NCI-H146 treated with DMSO at 0.1 percent for 48 hours (cell line): ENCODE data around the gene CCNI.
"Not testable (repeated sequence)": the region's sequence is repeated elsewhere in the genome, so short reads cannot be mapped to it uniquely, and the experiment has no call there.

Experiments
- DNase-seq: peaks from one replicate; lab custom pipeline; 2025; ENCODE audit not compliant: unreplicated experiment; lab: John Stamatoyannopoulos, UW

Gene CCNI, protein sequence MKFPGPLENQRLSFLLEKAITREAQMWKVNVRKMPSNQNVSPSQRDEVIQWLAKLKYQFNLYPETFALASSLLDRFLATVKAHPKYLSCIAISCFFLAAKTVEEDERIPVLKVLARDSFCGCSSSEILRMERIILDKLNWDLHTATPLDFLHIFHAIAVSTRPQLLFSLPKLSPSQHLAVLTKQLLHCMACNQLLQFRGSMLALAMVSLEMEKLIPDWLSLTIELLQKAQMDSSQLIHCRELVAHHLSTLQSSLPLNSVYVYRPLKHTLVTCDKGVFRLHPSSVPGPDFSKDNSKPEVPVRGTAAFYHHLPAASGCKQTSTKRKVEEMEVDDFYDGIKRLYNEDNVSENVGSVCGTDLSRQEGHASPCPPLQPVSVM

DNA sequence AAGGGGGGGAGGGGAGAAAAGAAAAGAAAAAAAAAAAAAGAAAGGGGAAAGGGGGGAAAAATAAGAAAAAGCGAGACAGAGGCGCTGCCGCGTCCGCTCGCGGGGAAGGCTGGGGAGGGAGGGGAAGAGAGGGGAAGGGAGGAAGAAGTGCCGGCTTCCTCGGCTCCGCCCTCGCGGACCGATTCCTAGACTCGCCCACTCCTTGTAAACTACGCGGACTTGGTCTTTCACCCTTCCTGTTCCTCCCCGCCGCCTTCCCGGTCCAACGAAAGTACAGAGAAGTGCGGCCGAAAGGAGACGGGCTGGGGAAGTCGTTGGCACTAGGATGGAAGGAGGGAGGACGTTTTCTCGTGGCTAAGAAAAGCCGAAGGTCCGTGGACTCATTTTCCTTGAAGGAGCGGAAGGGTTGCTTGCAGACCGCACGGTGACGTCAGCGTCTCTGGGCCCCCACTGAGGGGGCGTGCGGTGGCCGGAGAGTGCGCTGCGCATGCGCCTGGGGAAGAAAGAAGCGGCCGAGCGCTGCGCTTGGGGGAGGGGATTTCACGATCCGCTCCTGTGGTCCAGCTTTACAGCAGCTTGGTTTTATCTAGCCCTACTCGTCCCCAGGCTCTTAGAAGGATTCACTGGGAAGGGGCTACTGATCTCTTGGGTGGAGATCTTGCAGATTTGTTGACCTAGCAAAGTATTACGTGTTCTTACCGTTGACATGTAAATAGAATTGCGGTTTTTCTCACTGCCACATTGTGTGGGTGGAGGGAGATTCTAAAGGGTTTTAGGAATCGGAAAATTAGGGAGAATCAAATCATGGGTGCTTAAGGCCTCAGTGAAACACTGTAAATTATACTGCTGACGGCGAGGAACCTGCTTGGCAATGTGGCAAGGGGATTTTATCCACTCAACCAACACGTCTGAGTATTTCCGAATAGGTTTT is at the start of gene CCNI:
CCNI (minus strand) TSS at position 121 of the 931 bp plus-strand sequence. CDS start 9,627 bp downstream, outside the sequence.
- DNase-seq: peak; percentile 90

GRCh38 chr4:77124576-77124975 is 48.8 kb upstream of the CCNI start:
- no peak for DNase-seq

- no peak for DNase-seq
Observed at GRCh38 chr4:77123411-77123810, 47.6 kb upstream of the CCNI start.

DNA sequence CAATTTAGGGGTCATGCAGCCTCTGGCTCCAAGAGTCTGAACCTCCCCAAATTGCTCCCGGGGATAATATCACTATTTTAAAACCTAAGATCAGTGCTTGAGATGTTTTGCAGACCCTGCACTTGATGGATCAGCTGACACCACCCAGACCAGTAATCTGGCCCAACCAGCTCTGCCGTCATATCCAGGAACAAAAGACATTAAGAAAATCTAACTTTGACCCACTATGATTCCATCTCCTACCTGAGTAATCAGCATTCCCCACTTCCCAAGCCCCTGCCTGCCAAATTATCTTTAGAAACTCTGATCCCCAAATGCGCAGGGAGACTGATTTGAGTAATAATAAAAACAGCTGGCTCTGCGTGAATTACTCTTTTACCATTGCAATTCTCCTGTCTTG is 46.9 kb upstream of the CCNI start:
- DNase-seq: no peak

DNA sequence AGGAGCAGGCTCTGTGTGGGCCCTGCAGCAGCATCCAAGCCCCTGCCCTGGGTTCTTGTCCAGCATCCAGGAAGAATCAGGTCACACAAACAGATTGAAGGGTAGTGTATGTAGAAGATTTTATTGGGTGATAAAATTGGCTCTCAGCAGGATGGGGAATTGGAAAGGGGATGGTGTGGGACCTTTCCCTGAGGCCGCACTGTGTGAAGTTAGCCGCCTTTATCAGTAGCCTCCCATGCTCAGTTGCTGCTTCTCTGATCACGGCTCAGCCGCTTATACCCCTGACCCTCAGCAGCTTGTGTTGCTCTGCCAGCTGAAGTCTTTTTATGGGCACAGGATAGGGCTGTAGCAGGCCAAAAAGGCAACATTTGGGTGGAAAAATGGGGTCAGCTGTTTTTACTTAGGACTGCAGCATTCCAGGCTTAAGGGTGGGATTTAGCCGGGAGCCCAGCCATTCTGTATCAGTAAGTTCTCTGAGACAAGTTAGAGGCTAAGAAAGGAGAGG is 46.0 kb upstream of the CCNI start:
- no peak for DNase-seq

GRCh38 chr4:77120886-77121508 is 45.2 kb upstream of the CCNI start:
- no peak for DNase-seq

DNA sequence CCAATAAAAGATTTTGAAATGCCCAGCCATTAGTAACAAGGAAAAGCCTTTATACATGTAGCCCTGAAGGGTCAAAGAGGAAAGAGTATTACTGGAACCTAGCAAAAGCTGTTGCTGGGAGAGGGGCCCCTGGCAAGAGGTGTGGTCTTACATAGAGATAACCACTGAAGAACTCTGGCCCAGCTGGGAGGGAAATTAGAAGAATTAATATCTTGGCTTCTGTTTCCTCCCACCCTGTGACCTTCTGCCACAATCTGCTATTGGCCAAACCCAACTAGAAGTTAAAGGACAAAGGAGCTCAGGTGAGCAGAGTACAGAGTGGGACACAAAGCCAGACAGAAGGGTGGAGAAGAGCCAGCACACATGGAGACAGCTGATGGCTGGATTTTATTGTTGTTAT is 41.9 kb upstream of the CCNI start:
- DNase-seq: no peak

DNA sequence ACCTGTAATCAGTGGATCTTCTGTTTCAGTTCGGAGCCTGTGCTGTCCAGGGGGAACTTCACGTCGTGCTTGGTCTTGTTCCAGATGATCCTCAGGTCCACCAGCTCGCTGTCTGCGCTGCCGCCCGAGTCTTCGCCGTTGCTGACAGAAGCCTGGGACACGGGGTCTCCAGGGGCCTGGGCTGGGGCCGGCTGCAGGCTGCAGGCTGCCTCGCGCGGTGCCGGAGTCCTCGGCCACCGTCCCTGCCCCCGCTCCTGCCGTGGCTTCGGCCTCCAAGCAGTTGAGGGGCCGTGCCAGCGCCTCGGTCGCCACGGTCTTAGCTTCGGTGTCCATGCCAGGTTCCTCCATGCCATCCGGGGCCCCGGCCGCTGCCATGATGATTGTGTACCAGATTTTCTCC is 37.3 kb upstream of the CCNI start:
- DNase-seq: no peak

DNA sequence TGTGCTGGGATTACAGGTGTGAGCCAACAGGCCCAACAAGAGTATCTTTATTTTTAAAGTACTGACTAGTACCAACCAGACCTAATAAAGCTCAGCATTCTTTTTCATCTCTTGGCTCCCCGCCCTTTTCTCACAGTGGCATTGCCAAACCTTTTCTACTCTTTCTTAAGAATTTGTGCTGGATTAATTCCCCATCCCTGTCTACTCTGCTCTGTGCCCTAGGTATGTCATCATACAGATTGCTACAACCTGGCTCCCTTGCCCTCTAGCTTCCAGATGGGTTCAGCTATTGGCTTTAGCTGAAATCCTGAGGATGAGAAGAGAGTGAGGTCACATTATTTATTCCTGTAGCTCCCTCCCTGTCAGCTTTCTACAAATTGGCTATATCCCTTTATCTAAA is 34.9 kb upstream of the CCNI start:
- no peak for DNase-seq

DNA sequence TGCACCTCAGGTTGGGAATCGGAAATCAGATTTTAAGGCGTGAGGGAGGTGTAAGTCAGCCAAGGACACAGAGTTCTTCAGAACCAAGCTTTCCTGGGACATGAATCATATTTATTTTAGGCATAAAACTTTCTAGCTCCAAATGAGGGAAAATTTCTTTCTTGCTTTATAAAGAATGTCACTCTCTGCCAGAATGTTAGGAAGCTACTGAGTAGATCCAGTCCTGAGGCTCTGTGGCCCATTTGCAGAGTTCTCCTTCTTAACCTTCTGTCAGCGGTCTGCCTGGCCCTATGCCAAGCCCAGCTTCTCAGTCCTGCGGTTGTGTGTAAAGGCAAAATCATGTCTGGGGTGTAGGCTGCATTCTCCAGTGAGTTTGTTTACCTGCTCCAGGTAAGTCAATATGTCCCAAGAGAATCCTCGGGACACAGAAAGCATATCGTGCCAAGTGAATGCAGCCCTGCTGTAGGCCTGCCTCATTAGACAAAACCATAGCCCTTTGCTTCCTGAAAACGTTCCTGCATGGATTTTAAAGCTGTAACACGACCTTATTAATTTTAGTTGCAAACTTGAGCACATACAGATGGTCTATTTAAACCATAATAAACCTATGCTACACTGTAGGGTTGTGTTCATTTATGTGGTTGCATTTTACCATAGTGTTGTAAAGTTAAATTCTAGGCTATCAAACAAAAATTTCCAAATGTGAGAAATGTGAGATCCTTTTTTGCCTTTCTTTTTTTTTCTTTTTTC is 29.2 kb upstream of the CCNI start:
- DNase-seq: peak; percentile 12

- no peak for DNase-seq
Observed at GRCh38 chr4:77104388-77104787, 28.6 kb upstream of the CCNI start.

- DNase-seq: no peak
Observed at GRCh38 chr4:77100234-77100633, 24.4 kb upstream of the CCNI start.

- no peak for DNase-seq
Observed at GRCh38 chr4:77097611-77098010, 21.8 kb upstream of the CCNI start.

GRCh38 chr4:77095101-77095821 is 19.5 kb upstream of the CCNI start:
- DNase-seq: peak; percentile 69

DNA sequence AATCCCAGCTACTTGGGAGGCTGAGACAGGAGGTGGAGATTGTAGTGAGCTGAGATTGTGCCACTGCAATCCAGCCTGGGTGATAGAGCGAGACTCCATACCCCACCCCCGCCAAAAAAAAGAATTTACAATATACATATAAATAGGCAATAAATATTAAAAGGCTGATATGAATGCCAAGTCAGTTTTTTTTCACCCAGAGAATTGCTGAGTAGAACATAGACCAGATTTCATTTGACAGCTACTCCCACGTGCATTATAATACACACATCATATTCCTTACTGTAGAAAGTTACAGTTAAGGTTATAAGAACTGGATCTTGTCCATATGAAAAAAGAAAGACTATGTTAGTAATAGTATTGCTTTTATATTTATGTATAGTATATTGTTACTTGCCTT is 18.7 kb upstream of the CCNI start:
- no peak for DNase-seq

GRCh38 chr4:77093401-77093800 is 17.6 kb upstream of the CCNI start:
- no peak for DNase-seq

GRCh38 chr4:77092975-77093374 is 17.2 kb upstream of the CCNI start:
- no peak for DNase-seq

- no peak for DNase-seq
Observed at GRCh38 chr4:77089866-77090265, 14.1 kb upstream of the CCNI start.

GRCh38 chr4:77087027-77087426 is 11.2 kb upstream of the CCNI start:
- DNase-seq: not testable (repeated sequence)

GRCh38 chr4:77084019-77084639 is 8.3 kb upstream of the CCNI start:
- DNase-seq: no peak
